Activated CD8-positive, alpha-beta T cell treated with anti-CD3 and anti-CD28 coated beads for 36 hours (primary cell): ENCODE data around the gene NUCB2. TPM values are rescaled to one million over a fixed set of nuclear protein-coding genes. Genes with fewer than 3 reads are reported as not detected.

Experiments
- ATAC-seq: fragments of 200-7000 bp; cut with Tn5 transposase; one replicate; pipeline ENCODE4 v1.10.0; 2021; ENCODE audit warnings: mild to moderate bottlenecking, moderate library complexity
- CTCF ChIA-PET: fragments of 350-600 bp; sonication (Branson Sonifier 250); formaldehyde crosslinking; loops from one replicate; lab custom pipeline; 2021; ENCODE audit warnings: antibody characterized with exemption; lab: Charles Lee
- POLR2A ChIA-PET: fragments of 350-600 bp; sonication (Branson Sonifier 250); formaldehyde crosslinking; loops from one replicate; lab custom pipeline; 2021; ENCODE audit warnings: antibody characterized with exemption; lab: Charles Lee
- DNase-seq: peaks from one replicate; pipeline ENCODE4 v3.0.0-alpha.2; 2020
- H3K27ac Mint-ChIP-seq: one replicate; pipeline ENCODE4 v1.8.0; 2021; ENCODE audit warnings: mild to moderate bottlenecking, mixed read lengths
- H3K27me3 Mint-ChIP-seq: one replicate; pipeline ENCODE4 v1.8.0; 2021; ENCODE audit warnings: mixed read lengths
- H3K36me3 Mint-ChIP-seq: one replicate; pipeline ENCODE4 v1.8.0; 2021; ENCODE audit warnings: low read depth, mixed read lengths
- H3K4me1 Mint-ChIP-seq: one replicate; pipeline ENCODE4 v1.8.0; 2021; ENCODE audit warnings: low read depth, mixed read lengths
- H3K4me3 Mint-ChIP-seq: one replicate; pipeline ENCODE4 v1.8.0; 2021; ENCODE audit warnings: mild to moderate bottlenecking, moderate library complexity, mixed read lengths
- H3K9me3 Mint-ChIP-seq: one replicate; pipeline ENCODE4 v1.8.0; 2021; ENCODE audit warnings: mixed read lengths
- CTCF ChIP-seq: fragments of 200-600 bp; IDR thresholded peaks from one replicate; pipeline ENCODE4 v1.8.0; 2022; ENCODE audit warnings: antibody characterized with exemption, mild to moderate bottlenecking
- intact Hi-C: fragments of 100-400 bp; cut with micrococcal nuclease; formaldehyde crosslinking; loops from one replicate; pipeline ENCODE4 v1.10.0; 2022
- total RNA-seq, 2 experiments: library from RNA; stranded (reverse); gene quantifications; one replicate each; pipeline ENCODE4 v1.2.3, GENCODE V29; 2021

Gene NUCB2
- total RNA-seq, 2 experiments from 2014 or later = 81.9 to 86.0 TPM

- ChIA-PET POLR2A (interaction anchor here (0.7 to 2.0 kb wide), 8 partner anchors 13 to 276 kb away, joined by 3 to 6 read pairs (median 4); partner anchors contain the start of genes KCNJ11, NUCB2 and RPS13), CTCF (interaction anchor here (0.6 to 3.7 kb wide), 26 partner anchors 9 to 604 kb away, joined by 3 to 20 read pairs (median 5); partner anchors contain the start of genes NUCB2 and PIK3C2A)
- TF ChIP-seq CTCF = no peak
- DNase-seq (no peak), ATAC-seq (no peak)
- H3K36me3 Mint-ChIP-seq = peaks cover 24% of the 10 kb centered on the region
- H3K9me3 Mint-ChIP-seq = no peaks in the 10 kb centered on the region
- H3K27me3 Mint-ChIP-seq = no peaks in the 10 kb centered on the region
- intact Hi-C loops = loop anchor here (5.0 kb wide), 3 partner anchors 57 to 122 kb away; partner anchors contain the start of gene NUCB2
- peak overlapping the region; percentile 87 for H3K4me3 Mint-ChIP-seq
- peak overlapping the region; percentile 91 for H3K27ac Mint-ChIP-seq
- H3K4me1 Mint-ChIP-seq = peaks cover 34% of the 10 kb centered on the region
Measured at GRCh38 chr11:17353821-17354600, 77.5 kb downstream of the NUCB2 start.

GRCh38 chr11:17354601-17354991 lies 78.1 kb downstream of the NUCB2 start:
- Mint-ChIP-seq H3K9me3 (peaks cover 3% of the 10 kb centered on the region), H3K27me3 (no peaks in the 10 kb centered on the region), H3K4me1 (peaks cover 34% of the 10 kb centered on the region), H3K27ac (peak overlapping the region; percentile 34), H3K36me3 (peaks cover 28% of the 10 kb centered on the region), H3K4me3 (peak overlapping the region; percentile 87)
- peak; percentile 80 for TF ChIP-seq CTCF
- ChIA-PET POLR2A (interaction anchor here (0.8 to 2.0 kb wide), 4 partner anchors 13 to 277 kb away, joined by 4 to 6 read pairs (median 4); partner anchors contain the start of genes KCNJ11, NUCB2 and RPS13), CTCF (interaction anchor here (0.8 to 3.7 kb wide), 21 partner anchors 10 to 171 kb away, joined by 3 to 20 read pairs (median 5); partner anchors contain the start of genes NUCB2 and PIK3C2A)
- intact Hi-C loops = loop anchor here (5.0 kb wide), 3 partner anchors 57 to 122 kb away; partner anchors contain the start of gene NUCB2
- peak; percentile 45 for ATAC-seq
- DNase-seq = peak; percentile 87

GRCh38 chr11:17366495-17366894 lies 90.0 kb downstream of the NUCB2 start:
- Mint-ChIP-seq H3K9me3 (peaks cover 32% of the 10 kb centered on the region), H3K4me3 (no peak overlapping the region), H3K36me3 (peaks cover 65% of the 10 kb centered on the region), H3K27me3 (no peaks in the 10 kb centered on the region), H3K27ac (no peak overlapping the region), H3K4me1 (peaks cover 3% of the 10 kb centered on the region)
- TF ChIP-seq CTCF = no peak
- intact Hi-C loops = no loop called here
- ChIA-PET POLR2A (interaction anchor here (1.4 kb wide), 1 partner anchor 269 kb away, joined by 3 read pairs; no protein-coding TSS in a partner anchor), CTCF (interaction anchor here (0.9 to 3.0 kb wide), 4 partner anchors 12 to 137 kb away, joined by 3 to 14 read pairs (median 9); no protein-coding TSS in a partner anchor)
- no peak for ATAC-seq
- DNase-seq = no peak

GRCh38 chr11:17368551-17368950 lies 92.0 kb downstream of the NUCB2 start:
- Mint-ChIP-seq H3K36me3 (peaks cover 78% of the 10 kb centered on the region), H3K27ac (no peak overlapping the region), H3K27me3 (no peaks in the 10 kb centered on the region), H3K9me3 (peaks cover 48% of the 10 kb centered on the region), H3K4me3 (no peak overlapping the region), H3K4me1 (peaks cover 3% of the 10 kb centered on the region)
- CTCF ChIA-PET = no interaction called here
- intact Hi-C loops = no loop called here
- no peak for DNase-seq
- ATAC-seq = no peak
- TF ChIP-seq CTCF = no peak
- POLR2A ChIA-PET = no interaction called here
